MV-4-11 (cell line): ENCODE results near the gene BCCIP.
A peak's percentile ranks its signal among the peaks of the same experiment; 100 is the strongest.

ENCODE experiments used
- DNase-seq: peaks from one replicate; lab custom pipeline; 2025; lab: John Stamatoyannopoulos, UW

The BCCIP gene

DNA sequence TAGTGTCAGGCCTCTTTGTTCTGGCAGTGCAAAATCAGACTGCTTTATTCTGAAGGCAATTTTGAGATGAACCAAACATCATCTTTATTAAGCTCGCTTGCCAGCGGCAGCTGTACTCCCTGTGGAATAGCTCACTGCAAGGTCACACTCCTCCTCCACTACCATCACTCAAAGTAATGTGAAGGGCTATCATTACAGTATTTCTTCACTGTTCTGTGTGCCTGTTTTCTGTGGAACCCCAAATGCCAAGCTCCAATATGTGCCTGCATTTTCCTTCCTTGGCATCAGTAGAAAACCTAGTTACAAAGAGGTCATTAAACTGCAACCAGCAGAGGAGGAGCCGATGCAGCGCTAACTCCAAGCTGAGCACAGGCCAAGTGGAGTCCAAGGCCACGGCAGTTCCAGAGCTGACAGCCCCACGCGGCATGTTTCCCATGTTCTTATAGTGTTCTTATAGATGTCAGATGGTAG lies 21.4 kb downstream of the BCCIP start:
- no peak for DNase-seq

DNA sequence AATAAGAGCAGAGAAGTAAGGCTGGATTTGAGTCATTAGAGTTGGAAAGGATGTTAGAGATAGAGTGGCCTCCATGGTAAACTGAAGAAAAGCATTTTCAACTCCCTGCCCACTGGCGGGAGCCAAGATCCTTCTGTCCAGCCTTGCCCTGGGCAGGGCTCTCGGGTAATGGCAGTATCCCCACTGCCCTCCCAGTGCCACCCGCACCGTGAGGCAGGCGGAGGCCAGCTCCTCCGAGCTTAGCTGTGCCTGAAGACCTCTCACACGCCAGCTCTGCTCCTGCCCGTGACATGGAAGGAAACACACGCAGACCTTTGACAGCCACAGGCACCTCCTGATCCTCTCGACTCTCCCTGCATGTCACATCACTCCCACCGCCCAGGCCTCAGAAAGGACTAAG lies 22.3 kb downstream of the BCCIP start:
- no peak for DNase-seq

DNA sequence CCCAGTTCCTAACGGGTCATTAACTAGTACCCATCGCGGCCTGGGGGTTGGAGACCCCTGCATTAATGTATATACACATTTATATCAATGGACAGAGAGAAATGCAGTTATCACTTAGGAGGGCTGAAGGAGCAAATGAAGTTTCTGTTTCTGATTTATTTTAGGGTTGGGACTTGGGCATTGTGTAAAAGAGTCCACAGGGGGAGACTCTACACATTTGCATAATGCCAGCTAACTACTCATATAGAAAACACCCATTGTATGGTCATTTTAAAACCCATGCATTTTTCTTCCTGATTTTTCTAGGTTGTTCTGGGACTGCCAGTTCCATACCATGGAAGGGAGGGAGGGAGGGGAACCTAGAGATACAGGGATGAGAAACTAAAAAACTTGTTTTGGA lies 23.5 kb downstream of the BCCIP start:
- DNase-seq, result no peak

DNA sequence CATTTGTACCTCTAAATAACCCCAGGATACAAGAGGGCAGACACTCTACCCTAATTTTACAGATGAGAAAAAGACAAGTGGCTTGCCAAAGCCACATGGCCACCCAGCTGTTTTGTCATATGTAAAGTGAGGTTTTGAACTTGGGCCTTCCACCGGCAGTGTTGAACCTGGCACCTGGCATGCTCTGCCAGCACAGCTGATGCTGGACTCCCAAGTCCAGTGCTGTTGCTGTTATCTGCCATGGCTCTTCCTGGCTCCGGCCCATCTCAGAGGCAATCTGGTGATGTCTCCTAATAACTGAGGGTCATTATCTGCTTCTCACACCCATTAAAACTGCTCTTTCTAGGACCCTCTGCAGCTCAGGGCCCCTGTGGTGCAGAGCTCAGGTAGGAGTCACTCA lies 25.0 kb downstream of the BCCIP start:
- no peak for DNase-seq

DNA sequence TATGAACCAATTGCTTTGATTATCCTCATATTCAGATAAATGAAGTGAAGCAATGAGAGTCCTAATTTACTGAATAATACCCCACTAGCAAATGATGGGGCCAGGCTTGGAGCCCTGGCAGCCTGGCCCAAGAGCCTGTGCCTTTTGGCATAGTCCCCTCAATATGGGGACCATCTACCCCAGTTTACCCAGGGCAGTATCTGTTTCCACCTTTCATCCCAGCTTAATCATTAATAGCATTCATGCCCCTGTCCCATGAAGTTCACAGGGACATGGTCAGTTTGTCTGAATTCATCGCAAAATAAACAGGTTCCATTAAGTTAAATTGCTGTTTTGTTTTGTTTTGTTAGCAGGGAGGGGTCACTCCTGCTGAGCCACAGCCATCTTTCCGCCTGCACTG lies 25.5 kb downstream of the BCCIP start:
- DNase-seq, result no peak

DNA sequence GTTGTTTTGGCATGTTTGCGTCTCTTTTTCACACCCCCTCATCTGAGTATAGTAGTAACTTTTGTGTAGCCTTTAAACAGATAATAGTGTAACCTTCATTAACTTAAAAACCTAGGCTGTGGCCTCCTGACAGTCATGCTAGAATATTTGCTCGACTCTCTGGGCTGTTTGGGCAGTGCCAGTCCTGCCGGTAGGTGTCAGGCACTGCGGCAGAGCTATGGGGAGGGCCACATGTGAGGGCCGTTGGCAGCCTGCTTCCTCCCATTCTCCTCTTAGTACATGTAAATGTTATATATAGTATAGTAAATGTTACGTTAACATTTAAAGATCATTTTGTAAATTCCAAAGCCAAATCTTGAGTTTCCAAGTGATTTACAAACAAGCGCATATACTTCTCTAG lies 26.1 kb downstream of the BCCIP start:
- DNase-seq, result no peak

DNA sequence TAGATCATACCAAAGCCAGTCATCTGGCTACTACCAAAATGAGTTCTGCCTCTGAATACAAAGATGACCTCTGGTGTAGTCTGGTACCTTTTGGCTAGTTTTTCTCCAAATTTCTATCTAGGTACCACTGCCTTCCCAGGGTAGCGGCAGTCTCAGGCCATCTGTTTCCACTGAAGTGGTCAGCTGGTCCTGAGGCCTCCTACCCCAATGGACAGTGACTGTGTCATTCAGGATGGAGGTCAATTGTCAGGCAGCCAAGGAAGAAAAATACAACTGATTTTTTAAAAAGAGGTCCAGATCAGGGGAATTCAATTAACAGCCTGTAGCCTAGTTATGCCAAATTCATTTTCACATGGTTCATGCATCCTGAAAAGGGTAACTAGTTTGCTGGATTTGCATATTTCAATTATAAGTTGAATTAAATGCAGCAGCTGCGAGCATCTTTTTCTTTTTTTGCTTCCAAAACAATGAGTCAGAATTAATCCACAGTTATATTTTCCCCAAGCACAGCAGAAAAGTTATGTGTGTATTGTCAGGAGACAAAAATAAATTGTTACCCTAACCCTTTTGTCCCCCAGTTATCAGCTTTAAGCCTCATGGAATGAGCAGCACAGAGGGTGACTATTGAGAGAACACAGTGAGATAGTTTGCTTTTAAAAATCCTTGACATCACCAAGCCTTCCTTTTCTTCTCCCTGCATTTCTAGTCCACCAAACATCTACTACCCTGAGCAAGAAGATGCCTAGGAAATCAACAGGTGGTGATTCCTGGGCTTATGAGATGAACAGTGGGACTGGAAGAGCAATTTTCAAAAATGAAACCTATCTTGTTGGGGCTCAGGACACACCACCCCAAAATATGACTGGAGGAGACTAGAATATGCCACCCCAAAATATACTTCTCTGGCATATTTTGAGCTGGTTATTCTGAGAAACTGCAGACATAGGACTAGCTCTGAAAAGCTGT lies 27.7 kb downstream of the BCCIP start:
- no peak for DNase-seq

DNA sequence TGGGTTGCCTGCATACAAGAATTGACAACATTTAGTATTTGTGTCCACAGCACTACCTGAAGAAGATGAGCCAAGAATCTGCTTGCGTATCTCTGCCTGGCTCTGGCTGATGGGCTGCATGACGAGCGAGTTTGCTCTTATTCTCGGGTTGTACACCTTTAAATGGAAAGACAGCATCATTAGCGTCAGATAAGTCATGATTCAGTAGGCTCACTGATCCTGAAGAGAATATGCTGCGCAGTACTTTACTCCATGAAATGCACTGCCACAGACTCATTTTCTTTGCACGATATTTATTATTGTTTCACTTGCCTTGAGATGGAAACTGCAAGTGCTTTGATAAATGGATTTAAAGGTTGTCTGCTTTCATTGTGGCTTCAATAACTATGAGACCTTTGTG lies 29.1 kb downstream of the BCCIP start:
- DNase-seq, result no peak

DNA sequence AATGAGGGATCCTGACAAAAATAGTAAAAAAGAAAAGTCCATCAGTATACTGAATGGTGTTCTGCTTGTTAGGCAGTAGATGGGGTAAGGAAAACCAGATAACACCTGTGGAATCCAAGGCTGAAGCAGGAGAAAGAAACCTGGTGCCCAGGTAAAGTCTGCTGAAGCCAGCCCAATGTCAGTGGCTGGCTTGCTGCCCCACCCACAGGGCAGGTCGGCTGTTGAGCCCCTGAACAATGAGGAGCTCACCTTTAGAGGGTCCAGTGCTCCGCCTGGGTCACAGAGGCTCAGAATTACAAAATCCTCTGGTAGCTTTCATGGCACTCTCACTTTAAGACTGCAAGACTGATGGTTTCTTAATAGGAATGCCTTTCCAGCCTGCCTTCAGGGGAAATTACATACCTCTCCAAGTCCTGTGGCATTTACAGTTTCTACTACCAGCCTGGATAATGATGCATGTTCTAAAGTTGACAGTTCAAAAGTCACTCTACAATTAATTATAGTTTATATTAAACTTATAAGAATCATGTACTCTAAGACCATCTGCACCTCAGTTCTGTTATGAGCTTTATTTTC lies 33.9 kb downstream of the BCCIP start:
- DNase-seq, result no peak

DNA sequence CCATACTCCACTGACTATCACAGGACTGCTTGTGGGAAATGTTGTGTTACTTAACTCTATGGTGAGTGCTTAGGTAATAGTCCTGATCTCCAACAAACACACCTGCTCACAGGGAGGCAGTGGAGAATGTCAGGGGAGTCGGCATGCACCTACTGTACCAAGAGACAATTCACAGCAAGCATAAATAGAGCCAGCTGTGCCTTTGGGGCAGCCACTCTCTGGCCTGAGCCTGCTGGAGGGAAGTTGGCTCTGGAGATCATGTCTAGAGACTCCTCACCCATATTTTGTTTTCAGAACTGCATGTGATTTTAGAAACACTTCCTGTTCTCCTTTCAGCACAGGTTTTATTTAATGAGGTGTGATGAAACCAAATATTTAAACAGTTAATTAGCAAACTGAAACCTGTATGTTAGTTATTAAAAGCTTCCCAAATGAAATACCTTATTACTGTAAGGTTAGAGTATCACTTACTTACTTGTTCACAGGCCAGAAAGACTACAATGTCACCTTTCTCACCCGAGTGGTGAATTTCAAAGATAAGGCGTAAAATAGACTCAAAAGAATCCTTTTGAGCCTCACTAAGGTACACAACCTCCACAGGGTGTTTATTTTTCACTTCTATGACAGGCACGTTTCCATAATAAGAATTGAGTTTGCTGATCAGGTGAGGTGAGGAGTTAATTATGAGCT lies 35.9 kb downstream of the BCCIP start:
- DNase-seq, result no peak

DNA sequence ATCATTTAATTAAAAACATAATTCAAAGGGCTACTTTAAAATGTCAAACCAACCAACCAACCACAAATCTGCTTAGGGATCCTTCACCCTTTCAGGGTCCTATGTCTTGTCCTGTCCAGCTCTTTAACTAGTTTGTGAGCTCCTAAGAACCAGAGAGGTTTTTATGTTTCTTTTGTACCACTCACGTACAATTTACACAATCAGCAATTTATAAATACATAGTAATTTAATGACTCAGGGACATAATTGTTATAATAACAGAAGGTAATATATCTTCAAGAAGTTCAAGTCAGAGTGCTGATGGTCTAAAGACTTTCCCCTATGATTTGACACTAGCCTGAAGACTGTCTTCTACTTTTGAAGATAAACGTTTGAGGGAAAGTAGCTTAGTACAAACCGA lies 41.8 kb downstream of the BCCIP start:
- no peak for DNase-seq

DNA sequence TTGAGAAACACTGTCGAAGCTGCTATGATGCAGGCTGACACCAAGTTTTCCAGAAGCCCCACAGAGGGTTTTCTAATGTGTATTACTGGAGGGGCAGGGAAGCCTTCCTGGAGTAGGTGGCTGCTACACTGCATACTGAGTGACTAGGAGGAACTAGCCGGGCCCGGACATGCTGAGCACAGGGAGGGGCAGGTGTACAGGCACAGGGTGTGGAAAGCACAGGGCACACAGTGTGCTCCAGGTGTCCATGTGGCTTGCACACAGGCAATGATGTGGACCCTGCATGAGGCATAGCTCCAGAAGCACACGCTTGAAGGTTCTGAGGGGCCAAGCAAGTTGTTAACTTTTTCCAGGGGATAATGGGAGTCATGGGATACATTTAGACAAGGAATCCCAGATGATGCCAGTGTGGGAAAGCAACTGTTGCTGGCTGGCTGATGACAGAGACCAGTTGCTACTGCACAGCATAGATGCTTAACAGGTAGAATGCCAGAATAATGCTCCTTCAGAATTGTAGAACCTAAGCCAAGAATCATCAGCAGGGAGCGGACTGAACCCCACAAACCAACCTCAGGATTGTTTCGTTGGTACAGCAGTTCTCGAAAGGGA lies 43.2 kb downstream of the BCCIP start:
- DNase-seq, result no peak

DNA sequence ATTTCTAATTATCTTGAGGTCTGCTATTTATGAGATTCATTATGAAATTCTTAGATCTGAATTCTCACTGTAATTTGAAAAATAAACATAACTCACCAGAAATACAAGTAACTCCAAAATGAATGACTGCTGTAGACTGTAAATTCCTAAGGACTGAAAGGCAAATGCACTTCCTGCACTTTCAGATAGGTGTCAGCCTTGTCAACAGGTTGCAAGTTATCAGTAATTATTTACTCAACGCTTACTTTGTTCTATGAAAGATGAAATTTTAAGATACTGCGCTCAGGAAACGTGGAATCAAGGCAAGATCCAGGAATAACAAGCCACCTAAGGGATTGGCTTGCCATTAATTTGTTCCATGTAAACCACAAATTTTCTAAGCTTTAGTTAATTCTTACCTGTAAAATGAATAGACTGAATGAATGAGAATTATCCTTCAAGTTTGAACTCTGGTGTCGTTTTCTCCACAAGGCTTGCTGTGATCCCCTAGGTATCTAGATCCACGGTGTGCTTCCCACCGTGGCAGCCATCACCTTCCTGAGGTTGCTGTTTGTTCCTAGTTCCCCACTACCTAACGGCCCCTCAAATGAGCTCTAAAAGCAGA lies 45.1 kb downstream of the BCCIP start:
- peak; percentile 29 for DNase-seq

DNA sequence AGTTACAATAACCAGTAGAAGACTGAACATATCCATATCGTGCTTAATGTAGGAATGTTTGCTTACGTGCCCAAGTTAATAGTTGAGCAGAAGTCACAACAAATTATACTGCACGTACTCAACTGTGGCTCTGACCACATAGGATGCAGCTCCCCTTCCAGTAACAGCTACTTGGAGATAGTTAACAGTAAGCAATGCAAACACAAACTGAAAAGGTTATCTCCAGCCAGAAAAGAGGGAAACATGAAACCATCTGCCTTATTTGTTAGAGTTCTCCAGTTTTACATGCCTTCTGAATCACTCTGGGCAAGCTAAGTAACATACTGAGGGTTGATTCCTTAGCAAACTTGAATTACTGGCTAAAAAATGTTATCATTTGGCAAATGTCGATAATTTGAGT lies 48.0 kb downstream of the BCCIP start:
- DNase-seq, result no peak

DNA sequence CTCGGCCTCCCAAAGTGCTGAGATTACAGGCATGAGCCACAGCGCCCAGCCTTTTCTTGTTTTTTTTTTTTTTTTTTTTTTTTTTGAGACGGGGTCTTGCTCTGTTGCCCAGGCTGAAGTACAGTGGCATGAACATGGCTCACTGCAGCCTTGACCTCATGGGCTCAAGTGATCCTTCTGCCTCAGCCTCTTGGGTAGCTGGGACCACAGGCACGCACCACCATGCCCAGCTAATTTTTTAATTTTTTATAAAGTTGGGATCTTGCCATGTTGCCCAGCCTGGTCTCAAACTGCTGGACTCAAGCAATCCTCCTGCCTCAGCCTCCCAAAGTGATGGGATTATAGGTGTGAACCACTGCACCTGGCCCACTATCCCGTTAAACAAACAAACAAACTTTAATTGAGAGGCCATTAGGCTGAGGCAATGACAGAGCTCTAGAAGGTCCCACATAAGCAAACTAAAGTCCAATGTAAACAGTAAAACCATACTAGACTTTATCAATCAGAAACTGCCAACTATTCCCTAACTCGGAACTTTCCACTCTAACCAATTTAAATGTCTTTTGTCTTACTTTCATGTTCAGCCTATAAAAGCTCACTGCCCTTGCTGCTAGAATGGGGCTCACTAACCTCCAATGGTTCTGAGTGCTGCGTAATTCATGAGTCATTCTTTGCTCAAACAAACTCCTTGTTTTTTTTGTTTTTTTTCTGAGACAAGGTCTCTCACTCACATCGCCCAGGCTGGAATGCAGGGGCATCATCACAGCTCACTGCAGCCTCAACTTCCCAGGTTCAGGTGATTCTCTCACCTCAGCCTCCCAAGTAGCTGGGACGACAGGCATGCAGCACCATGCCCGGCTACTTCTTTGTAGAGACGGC lies 55.9 kb downstream of the BCCIP start:
- DNase-seq, result no peak

DNA sequence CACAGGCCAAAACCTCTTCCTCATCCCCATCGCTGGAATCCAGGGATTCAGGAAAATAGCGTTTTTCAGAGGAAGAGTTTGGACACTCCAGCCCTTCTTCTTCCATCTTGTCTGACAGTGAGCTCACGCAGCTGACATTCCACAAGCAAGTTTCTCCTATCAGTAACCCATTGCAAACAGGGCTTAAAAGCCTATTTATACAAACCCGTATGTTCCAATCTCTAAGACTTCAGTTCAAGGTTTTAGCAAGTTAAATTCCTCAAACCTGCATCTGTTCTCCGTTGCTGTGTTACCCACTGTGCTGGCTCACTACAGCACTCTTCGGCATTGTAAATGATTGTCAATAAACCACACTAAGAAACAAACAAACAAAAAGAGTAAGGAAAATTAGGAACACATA lies 57.4 kb downstream of the BCCIP start:
- no peak for DNase-seq

DNA sequence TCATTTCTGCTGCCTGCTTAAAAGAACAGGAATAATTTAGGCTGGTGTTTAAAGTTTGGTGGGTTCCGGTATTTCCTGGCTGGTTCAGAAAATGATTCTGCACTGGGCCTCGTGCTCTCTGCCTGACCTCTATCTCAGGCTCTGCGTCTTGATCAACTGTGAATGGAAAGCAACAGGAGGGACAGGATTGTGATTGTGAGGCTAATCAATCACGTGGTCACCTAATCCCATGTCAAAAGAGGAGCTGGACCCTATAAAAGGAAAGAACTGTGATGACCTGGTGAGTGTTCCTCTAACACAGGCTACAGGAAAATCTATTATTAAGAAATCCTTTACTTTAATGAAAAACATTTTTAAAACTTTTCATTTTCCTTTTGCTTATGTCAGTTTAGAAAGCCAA lies 57.8 kb downstream of the BCCIP start, which contains the start of gene DHX32:
Gene DHX32 (minus strand): TSS at position 101 of the 400 bp plus-strand sequence. CDS start 468 bp downstream, outside the sequence.
- no peak for DNase-seq

DNA sequence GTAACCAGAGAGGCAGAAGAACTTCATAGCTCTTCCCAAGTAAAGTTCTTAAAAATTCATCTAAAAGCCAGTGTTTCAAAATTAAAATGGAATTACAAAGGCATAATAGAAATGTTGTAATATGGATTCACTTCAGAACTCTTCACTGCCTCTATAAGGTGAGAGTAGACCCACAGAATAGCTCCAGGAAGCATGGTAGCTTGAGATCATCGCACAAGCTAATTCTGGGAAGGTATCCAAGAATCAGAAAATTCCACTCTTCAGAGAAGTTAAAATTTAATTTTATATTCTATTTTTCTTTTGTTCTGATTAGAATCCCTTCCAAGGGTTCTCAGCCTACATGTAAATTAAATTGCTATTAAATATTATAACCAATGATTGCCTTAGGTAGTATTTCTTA lies 59.2 kb downstream of the BCCIP start:
- no peak for DNase-seq

DNA sequence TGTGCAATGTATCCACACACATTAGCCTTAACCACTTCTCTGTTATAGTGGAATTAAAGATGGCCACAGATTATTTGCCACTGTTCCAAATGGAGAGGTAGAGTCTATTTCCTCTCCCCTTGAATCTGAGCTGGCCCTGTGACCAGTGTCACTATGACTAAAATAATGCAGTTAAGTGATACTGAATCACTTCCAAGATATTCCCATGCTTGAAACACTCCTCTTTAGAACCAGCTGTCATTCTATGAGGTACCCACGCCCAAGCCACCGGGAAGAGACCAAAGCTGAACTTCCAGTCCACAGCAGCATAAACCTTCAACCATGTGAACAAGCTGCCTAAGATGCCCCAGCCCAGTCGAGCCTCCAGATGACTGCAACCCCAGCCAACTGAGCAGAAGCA lies 59.9 kb downstream of the BCCIP start:
- DNase-seq, result no peak
